A549 (cell line): ENCODE results near the gene SLC17A6. TPM values are rescaled to one million over a fixed set of nuclear protein-coding genes. Genes with fewer than 3 reads are reported as not detected.

ENCODE experiments used
- ATAC-seq, 2 experiments: fragments of 200-7000 bp in 1 of 2; fragments of >200 bp in 1 of 2; cut with Nextera tagmentation in 1 of 2; cut with Tn5 transposase in 1 of 2; 3 replicates each; pipeline versions ENCODE4 v1.8.0 to v1.9.1; 2018 to 2020; ENCODE audit warnings: mild to moderate bottlenecking in 1 of 2, moderate library complexity in 1 of 2
- CTCF ChIA-PET: fragments of 300-600 bp; sonication (Branson Sonifier 250); formaldehyde crosslinking; extraction: SDS; loops from one replicate; lab custom pipeline; 2021; ENCODE audit warnings: antibody characterized with exemption, inconsistent platforms; lab: Yijun Ruan, JAX
- POLR2A ChIA-PET: fragments of 350-600 bp; formaldehyde crosslinking; extraction: SDS; loops from one replicate; lab custom pipeline; 2021; ENCODE audit warnings: antibody characterized with exemption, inconsistent platforms; lab: Yijun Ruan, JAX
- DNase-seq, 2 experiments: peaks; one replicate each; pipeline versions ENCODE4 v3.0.0 to v3.0.0-alpha.2; 2011 to 2016; ENCODE audit warnings: low read depth in 1 of 2, low spot score in 1 of 2
- FAIRE-seq: peaks from 2 replicates; lab custom pipeline; 2011; peaks lifted over from hg19 to GRCh38; lab: Jason Lieb, UNC
- H3K27ac ChIP-seq, 2 experiments: fragments of >200 bp; sonication (Bioruptor Twin); formaldehyde crosslinking; 3 replicates each; pipeline ENCODE4 v1.5.1; 2016 to 2017
- H3K4me1 ChIP-seq: fragments of >200 bp; sonication (Bioruptor Twin); formaldehyde crosslinking; 3 replicates; pipeline ENCODE4 v1.6.1; 2016
- H3K4me2 ChIP-seq: fragments of >200 bp; sonication (Bioruptor Twin); formaldehyde crosslinking; 3 replicates; pipeline ENCODE4 v1.6.1; 2016
- H3K4me3 ChIP-seq: fragments of >200 bp; sonication (Bioruptor Twin); formaldehyde crosslinking; 3 replicates; pipeline ENCODE4 v1.5.1; 2016
- H3K9me3 ChIP-seq: fragments of >200 bp; sonication (Bioruptor Twin); formaldehyde crosslinking; 3 replicates; pipeline ENCODE4 v1.6.1; 2016
- ATOH8 ChIP-seq: fragments of 250-450 bp; sonication (Bioruptor Pico); IDR thresholded peaks from 2 replicates; pipeline ENCODE4 v1.5.0; 2020; ENCODE audit warnings: low read depth, mild to moderate bottlenecking, moderate library complexity
- BCL3 ChIP-seq: fragments of >200 bp; sonication (Bioruptor Twin); formaldehyde crosslinking; IDR thresholded peaks from 3 replicates; pipeline ENCODE4 v1.6.1; 2016
- CBX8 ChIP-seq: fragments of 200-600 bp; sonication (generic); IDR thresholded peaks from 2 replicates; pipeline ENCODE4 v1.6.1; 2016
- CEBPB ChIP-seq, 2 experiments: fragments of >200 bp in 1 of 2; sonication (Bioruptor Twin) in 1 of 2; formaldehyde crosslinking in 1 of 2; IDR thresholded peaks; 2 replicates each; pipeline ENCODE4 v1.6.1; 2012 to 2016
- CHD2 ChIP-seq: fragments of 150-350 bp; IDR thresholded peaks from 2 replicates; pipeline ENCODE4 v1.6.1; 2014; ENCODE audit warnings: low read length; ENCODE audit not compliant: partially characterized antibody
- CHD4 ChIP-seq: fragments of 200-600 bp; sonication (generic); IDR thresholded peaks from 2 replicates; pipeline ENCODE4 v1.6.1; 2016; ENCODE audit warnings: antibody characterized with exemption, mild to moderate bottlenecking, borderline replicate concordance
- E2F6 ChIP-seq: IDR thresholded peaks from 2 replicates; pipeline ENCODE4 v1.6.1; 2012; ENCODE audit warnings: low read depth, borderline replicate concordance
- EP300 ChIP-seq, 2 experiments: fragments of >200 bp; sonication (Bioruptor Twin); formaldehyde crosslinking; IDR thresholded peaks; 2 replicates in 1 of 2; 3 replicates in 1 of 2; pipeline ENCODE4 v1.6.1; 2016 to 2017
- FOSL2 ChIP-seq, 2 experiments: fragments of 450-650 bp in 1 of 2; fragments of >200 bp in 1 of 2; sonication (Bioruptor Twin) in 1 of 2; formaldehyde crosslinking; IDR thresholded peaks; 2 replicates each; pipeline versions ENCODE4 v1.5.0 to v1.6.1; 2016 to 2020; ENCODE audit warnings: mild to moderate bottlenecking in 1 of 2, moderate library complexity in 1 of 2
- FOXS1 ChIP-seq: fragments of 250-450 bp; sonication (Bioruptor Pico); IDR thresholded peaks from 2 replicates; pipeline ENCODE4 v1.5.0; 2020; ENCODE audit warnings: mild to moderate bottlenecking, moderate library complexity
- HDAC2 ChIP-seq: fragments of 200-600 bp; sonication (generic); IDR thresholded peaks from 2 replicates; pipeline ENCODE4 v1.6.1; 2016
- HEYL ChIP-seq: fragments of 250-450 bp; sonication (Bioruptor Pico); IDR thresholded peaks from 2 replicates; pipeline ENCODE4 v1.8.0; 2021; ENCODE audit warnings: mild to moderate bottlenecking, moderate library complexity
- HOXA7 ChIP-seq: fragments of 250-450 bp; sonication (Bioruptor Pico); IDR thresholded peaks from 2 replicates; pipeline ENCODE4 v1.5.0; 2020; ENCODE audit warnings: mild to moderate bottlenecking, moderate library complexity
- HOXB13 ChIP-seq: fragments of 250-450 bp; sonication (Bioruptor Pico); IDR thresholded peaks from 2 replicates; pipeline ENCODE4 v1.5.0; 2020; ENCODE audit warnings: low read depth, mild to moderate bottlenecking, moderate library complexity
- HOXB5 ChIP-seq: fragments of 250-450 bp; sonication (Bioruptor Pico); IDR thresholded peaks from 2 replicates; pipeline ENCODE4 v1.5.0; 2020; ENCODE audit warnings: mild to moderate bottlenecking, moderate library complexity
- KDM5A ChIP-seq: fragments of 200-600 bp; sonication (generic); IDR thresholded peaks from 2 replicates; pipeline ENCODE4 v1.6.1; 2016; ENCODE audit warnings: antibody characterized with exemption, mild to moderate bottlenecking
- MYC ChIP-seq: IDR thresholded peaks from 2 replicates; pipeline ENCODE4 v1.6.1; 2012; ENCODE audit warnings: mild to moderate bottlenecking, inconsistent platforms, low read length, improper control_type of control experiment, borderline replicate concordance
- NFE2L2 ChIP-seq: fragments of 150-350 bp; conservative IDR thresholded peaks from 2 replicates; pipeline ENCODE4 v1.6.1; 2014; ENCODE audit warnings: low read length
- POLR2AphosphoS2 ChIP-seq: conservative IDR thresholded peaks from 2 replicates; pipeline ENCODE4 v1.6.1; 2012; ENCODE audit warnings: low read length, improper control_type of control experiment, inconsistent platforms
- RAD21 ChIP-seq, 2 experiments: fragments of >200 bp in 1 of 2; sonication (Bioruptor Twin) in 1 of 2; formaldehyde crosslinking in 1 of 2; IDR thresholded peaks in 1 of 2; conservative IDR thresholded peaks in 1 of 2; 2 replicates in 1 of 2; 3 replicates in 1 of 2; pipeline ENCODE4 v1.6.1; 2012 to 2018; ENCODE audit warnings: inconsistent platforms in 1 of 2
- RNF2 ChIP-seq: fragments of 200-600 bp; sonication (generic); IDR thresholded peaks from 2 replicates; pipeline ENCODE4 v1.6.1; 2016; ENCODE audit warnings: low read depth, mild to moderate bottlenecking, antibody characterized with exemption, moderate library complexity, borderline replicate concordance
- SMC3 ChIP-seq: fragments of >200 bp; sonication (Bioruptor Twin); formaldehyde crosslinking; IDR thresholded peaks from 3 replicates; pipeline ENCODE4 v1.6.1; 2018; ENCODE audit warnings: inconsistent platforms
- ZSCAN20 ChIP-seq: fragments of 250-450 bp; sonication (Bioruptor Pico); IDR thresholded peaks from 2 replicates; pipeline ENCODE4 v1.8.0; 2022; ENCODE audit warnings: mild to moderate bottlenecking, moderate library complexity
- WGBS: methylation state at CpG from one replicate; pipeline ENCODE4 v1.1.6; 2017; ENCODE audit errors: missing lambda C conversion rate; 5-methylcytosine and 5-hydroxymethylcytosine counted together
- polyA plus RNA-seq, 4 experiments: library from polyadenylated mRNA; depleted of rRNA in 3 of 4; stranded (reverse); fragments of >200 nt; fragmentation: RNase III in 1 of 4; extraction: RNeasy Plus Mini Kit Qiagen cat#74134 plus additional on column Dnase treatment in 1 of 4; gene quantifications; 2 replicates in 3 of 4; 3 replicates in 1 of 4; pipeline ENCODE4 v1.2.3, GENCODE V29; 2011 to 2017
- TF ChIP-seq, protein P1 (sequence below): fragments of 150-350 bp; IDR thresholded peaks from 2 replicates; pipeline ENCODE4 v1.6.1; 2014; ENCODE audit warnings: low read depth, mild to moderate bottlenecking, low read length
- TF ChIP-seq, protein P2 (sequence below): fragments of >200 bp; sonication (Bioruptor Twin); formaldehyde crosslinking; IDR thresholded peaks from 2 replicates; pipeline ENCODE4 v1.6.1; 2016
- TF ChIP-seq, protein P3 (sequence below): fragments of 450-650 bp; IDR thresholded peaks from 2 replicates; pipeline ENCODE4 v1.6.1; 2014; ENCODE audit warnings: antibody characterized with exemption

SLC17A6 gene
- polyA plus RNA-seq, 2 of the 4 experiments (the other 2 are of a cell fraction), result not detected

DNA sequence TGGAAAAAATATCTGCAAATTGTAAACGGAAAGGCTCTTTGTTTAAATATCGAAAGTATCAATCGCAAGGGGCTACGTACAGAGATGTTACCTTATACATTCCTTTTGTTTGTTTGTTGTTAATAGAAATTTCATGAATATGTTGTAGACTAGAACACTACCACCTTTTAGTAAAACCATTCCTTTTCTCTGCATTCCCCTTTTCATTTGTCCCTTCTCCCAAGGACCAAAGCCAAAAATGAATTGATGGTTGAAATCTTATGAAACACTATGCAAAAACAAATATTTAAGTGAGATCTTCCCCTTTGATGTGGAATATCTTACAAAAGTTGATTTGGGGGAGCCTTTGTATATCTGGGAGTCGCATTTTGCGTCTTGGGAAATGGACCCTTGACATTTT, 2.1 kb downstream of the SLC17A6 start:
- 51% methylated on average over 6 of the region's 6 CpGs for WGBS
- Histone ChIP-seq H3K4me1 (no peaks in the 10 kb centered on the region), H3K4me2 (no peak overlapping the region), H3K4me3 (no peak overlapping the region), H3K9me3 (no peaks in the 10 kb centered on the region), H3K27ac (no peak overlapping the region)
- ChIA-PET CTCF (interaction anchor here (0.6 kb wide), 1 partner anchor 532 kb away, joined by 4 read pairs; no protein-coding TSS in a partner anchor), POLR2A (no interaction called here)
- TF ChIP-seq, protein P1, sequence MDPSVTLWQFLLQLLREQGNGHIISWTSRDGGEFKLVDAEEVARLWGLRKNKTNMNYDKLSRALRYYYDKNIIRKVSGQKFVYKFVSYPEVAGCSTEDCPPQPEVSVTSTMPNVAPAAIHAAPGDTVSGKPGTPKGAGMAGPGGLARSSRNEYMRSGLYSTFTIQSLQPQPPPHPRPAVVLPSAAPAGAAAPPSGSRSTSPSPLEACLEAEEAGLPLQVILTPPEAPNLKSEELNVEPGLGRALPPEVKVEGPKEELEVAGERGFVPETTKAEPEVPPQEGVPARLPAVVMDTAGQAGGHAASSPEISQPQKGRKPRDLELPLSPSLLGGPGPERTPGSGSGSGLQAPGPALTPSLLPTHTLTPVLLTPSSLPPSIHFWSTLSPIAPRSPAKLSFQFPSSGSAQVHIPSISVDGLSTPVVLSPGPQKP, result no peak
- no peak for TF ChIP-seq FOSL2 (IDR thresholded peaks at IDR 0.05)
- no peak for TF ChIP-seq FOSL2 (CRISPR knock-in tag; IDR thresholded peaks at IDR 0.05)
- no peak for TF ChIP-seq EP300 (IDR thresholded peaks at IDR 0.05)
- TF ChIP-seq, protein P2, sequence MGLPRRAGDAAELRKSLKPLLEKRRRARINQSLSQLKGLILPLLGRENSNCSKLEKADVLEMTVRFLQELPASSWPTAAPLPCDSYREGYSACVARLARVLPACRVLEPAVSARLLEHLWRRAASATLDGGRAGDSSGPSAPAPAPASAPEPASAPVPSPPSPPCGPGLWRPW, result no peak
- no peak for TF ChIP-seq ZSCAN20 (CRISPR knock-in tag)
- TF ChIP-seq POLR2AphosphoS2, result no peak
- no peak for TF ChIP-seq HEYL (CRISPR knock-in tag)
- no peak for TF ChIP-seq CHD2
- TF ChIP-seq HOXA7 (CRISPR knock-in tag), result no peak
- no peak for TF ChIP-seq SMC3
- no peak for TF ChIP-seq KDM5A
- TF ChIP-seq CEBPB (IDR thresholded peaks at IDR 0.05), result no peak
- TF ChIP-seq RAD21 (conservative IDR thresholded peaks at IDR 0.05 in 1 of 2, IDR thresholded peaks at IDR 0.05 in 1 of 2), result no peak
- no peak for TF ChIP-seq MYC
- no peak for TF ChIP-seq CBX8
- TF ChIP-seq BCL3, result no peak
- no peak for TF ChIP-seq E2F6
- ATAC-seq, result no peak
- no peak for DNase-seq
- FAIRE-seq, result no peak

DNA sequence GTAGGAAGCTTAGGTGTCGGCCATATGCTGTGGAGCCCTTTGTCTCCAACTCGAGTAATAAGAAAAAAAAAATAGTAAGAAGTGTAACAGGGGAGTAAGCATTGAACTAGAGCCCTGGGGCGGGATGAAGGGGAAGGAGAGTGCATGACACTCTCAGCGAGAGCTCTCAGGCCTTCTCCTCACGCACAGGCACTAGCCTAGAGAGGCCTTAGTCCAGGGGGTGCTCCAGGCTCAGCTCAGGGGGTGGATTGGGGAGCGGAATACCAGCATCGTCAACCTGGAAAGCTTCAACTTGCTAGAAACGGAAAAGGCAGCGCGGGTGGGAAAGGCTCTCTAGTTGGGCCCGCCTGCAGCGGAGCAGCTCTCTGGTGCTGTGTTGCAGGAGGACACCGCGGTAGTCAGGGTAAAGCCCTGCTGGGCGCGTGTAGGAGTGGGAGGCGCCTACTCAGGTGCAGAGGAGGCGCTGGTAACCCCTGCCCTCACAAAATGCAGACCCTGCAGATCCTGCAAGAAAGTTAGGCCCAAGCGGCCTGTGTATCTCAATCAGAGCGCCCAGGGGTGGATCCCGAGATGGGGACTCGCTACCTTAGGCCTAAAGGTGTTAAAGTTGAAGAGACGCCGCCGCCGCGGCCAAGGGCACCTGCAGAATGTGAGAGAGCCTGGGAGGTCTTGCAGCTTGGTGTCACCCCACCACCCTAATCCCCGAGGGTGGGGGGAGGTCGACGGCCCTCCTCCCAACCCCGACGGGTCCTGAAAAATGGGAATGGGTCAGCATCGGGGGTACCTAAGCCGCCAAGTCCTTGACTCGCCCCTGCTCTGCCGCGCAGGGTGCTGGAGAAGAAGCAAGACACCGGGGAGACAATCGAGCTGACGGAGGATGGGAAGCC, 2.8 kb downstream of the SLC17A6 start:
- no peak for FAIRE-seq
- no peak overlapping the region for H3K4me3 ChIP-seq
- no peak for ATAC-seq
- POLR2A ChIA-PET, result no interaction called here
- no peak overlapping the region for H3K27ac ChIP-seq
- 37% methylated on average over 36 of the region's 40 CpGs for WGBS
- no peak overlapping the region for H3K4me2 ChIP-seq
- TF ChIP-seq ZSCAN20 (CRISPR knock-in tag), result no peak
- TF ChIP-seq ATOH8 (CRISPR knock-in tag), result no peak
- no peak for TF ChIP-seq HDAC2
- no peak for TF ChIP-seq FOXS1
- no peak for TF ChIP-seq HOXB5
- TF ChIP-seq CHD4, result no peak
- no peak for TF ChIP-seq RNF2
- TF ChIP-seq HOXB13, result no peak
- no peak for TF ChIP-seq NFE2L2
- TF ChIP-seq, protein P3, sequence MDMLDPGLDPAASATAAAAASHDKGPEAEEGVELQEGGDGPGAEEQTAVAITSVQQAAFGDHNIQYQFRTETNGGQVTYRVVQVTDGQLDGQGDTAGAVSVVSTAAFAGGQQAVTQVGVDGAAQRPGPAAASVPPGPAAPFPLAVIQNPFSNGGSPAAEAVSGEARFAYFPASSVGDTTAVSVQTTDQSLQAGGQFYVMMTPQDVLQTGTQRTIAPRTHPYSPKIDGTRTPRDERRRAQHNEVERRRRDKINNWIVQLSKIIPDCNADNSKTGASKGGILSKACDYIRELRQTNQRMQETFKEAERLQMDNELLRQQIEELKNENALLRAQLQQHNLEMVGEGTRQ, result no peak
- CTCF ChIA-PET, result no interaction called here
- H3K9me3 ChIP-seq, result no peaks in the 10 kb centered on the region
- DNase-seq, result no peak
- H3K4me1 ChIP-seq, result no peaks in the 10 kb centered on the region
